GM10266 (cell line): ENCODE measurements around the gene MRPS12.
"Not testable (repeated sequence)": the region's sequence is repeated elsewhere in the genome, so short reads cannot be mapped to it uniquely, and the experiment has no call there.

Source experiments
- DNase-seq: peaks from one replicate; pipeline ENCODE4 v3.0.0; 2012; ENCODE audit errors: extremely low spot score
- CTCF ChIP-seq: IDR thresholded peaks from 2 replicates; pipeline ENCODE4 v1.5.1; 2012; ENCODE audit warnings: mild to moderate bottlenecking, low read depth; ENCODE audit not compliant: control insufficient read depth, insufficient read depth; ENCODE audit errors: missing control alignments

Gene MRPS12

GRCh38 chr19:38930776-38931520, at the start of gene MRPS12:
Gene MRPS12 (plus strand): TSS chr19:38930944. CDS start chr19:38931295, 351 bp downstream.
- DNase-seq = peak; percentile 99
- no peak for TF ChIP-seq CTCF

- TF ChIP-seq CTCF = no peak
Observed at GRCh38 chr19:38883286-38883685, 47.5 kb upstream of the MRPS12 start.

GRCh38 chr19:38884691-38885090, 46.1 kb upstream of the MRPS12 start:
- not testable (repeated sequence) for DNase-seq

More at GRCh38 chr19:38883286-38883685, 47.5 kb upstream of the MRPS12 start:
- no peak for DNase-seq

- DNase-seq = no peak
- TF ChIP-seq CTCF = no peak
Observed at GRCh38 chr19:38888876-38889275, 41.9 kb upstream of the MRPS12 start.

GRCh38 chr19:38889803-38890202, 40.9 kb upstream of the MRPS12 start:
- TF ChIP-seq CTCF = no peak
- no peak for DNase-seq

- TF ChIP-seq CTCF = no peak
- no peak for DNase-seq
Observed at GRCh38 chr19:38890686-38891085, 40.1 kb upstream of the MRPS12 start.

- TF ChIP-seq CTCF = no peak
- DNase-seq = no peak
Observed at GRCh38 chr19:38891771-38892170, 39.0 kb upstream of the MRPS12 start.

- DNase-seq = no peak
Observed at GRCh38 chr19:38892841-38893240, 37.9 kb upstream of the MRPS12 start.

More at GRCh38 chr19:38892841-38893240, 37.9 kb upstream of the MRPS12 start:
- TF ChIP-seq CTCF = no peak
